Left colon (tissue), 2 donors: Measurements from ENCODE around the gene GRB2. TPM values are rescaled to one million over a fixed set of nuclear protein-coding genes. Genes with fewer than 3 reads are reported as not detected.
A peak's percentile ranks its signal among the peaks of the same experiment; 100 is the strongest.

Experiments
- ATAC-seq: fragments of 200-7000 bp; cut with Tn5 transposase; one replicate; pipeline ENCODE4 v1.9.1; 2020; ENCODE audit warnings: mild to moderate bottlenecking, moderate library complexity
- DNase-seq, 2 donors: peaks; one replicate each; pipeline ENCODE4 v3.0.0-alpha.2; 2020
- intact Hi-C, 2 donors: fragments of 100-400 bp; cut with DNase I in 1 of 2; cut with micrococcal nuclease in 1 of 2; formaldehyde crosslinking; loops; one replicate each; pipeline versions ENCODE4 v1.11.2 to v1.14.0; 2022; cut with DNase I, micrococcal nuclease
- total RNA-seq, 2 donors: library from RNA; stranded (reverse); fragmentation: NEBNext Ultra II Directional; extraction: Animal tissue kit (Norgen Biotek cat#: 25700); gene quantifications; one replicate each; pipeline ENCODE4 v1.2.1, GENCODE V29; 2021
- donor health status: DM: no; HTN: no; CAD: no.
- donor health status: DM: yes; HTN: yes; CAD: no.

The GRB2 gene
- total RNA-seq, 2 donors from 2014 or later = 112 to 117 TPM

DNA sequence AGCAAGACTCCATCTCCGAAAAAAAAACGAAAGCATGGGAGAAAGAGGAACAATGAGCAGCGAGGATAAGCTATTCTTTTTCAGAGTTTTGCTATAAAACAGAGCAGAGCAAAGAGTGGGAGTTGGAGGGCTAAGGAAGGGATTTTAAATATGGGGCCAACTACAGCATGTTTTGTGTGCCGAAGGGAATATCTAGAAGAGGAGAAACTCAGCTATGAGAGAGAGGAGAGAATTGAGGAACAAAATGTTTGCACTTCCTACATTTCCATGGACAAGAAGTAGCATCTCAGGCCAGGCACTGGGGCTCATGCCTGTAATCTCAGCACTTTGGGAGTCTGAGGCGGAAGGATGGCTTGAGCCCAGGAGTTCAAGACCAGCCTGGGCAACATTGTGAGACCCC, 13.1 kb upstream of the GRB2 start:
- no peak for DNase-seq
- intact Hi-C loops = no loop called here
- ATAC-seq = no peak

DNA sequence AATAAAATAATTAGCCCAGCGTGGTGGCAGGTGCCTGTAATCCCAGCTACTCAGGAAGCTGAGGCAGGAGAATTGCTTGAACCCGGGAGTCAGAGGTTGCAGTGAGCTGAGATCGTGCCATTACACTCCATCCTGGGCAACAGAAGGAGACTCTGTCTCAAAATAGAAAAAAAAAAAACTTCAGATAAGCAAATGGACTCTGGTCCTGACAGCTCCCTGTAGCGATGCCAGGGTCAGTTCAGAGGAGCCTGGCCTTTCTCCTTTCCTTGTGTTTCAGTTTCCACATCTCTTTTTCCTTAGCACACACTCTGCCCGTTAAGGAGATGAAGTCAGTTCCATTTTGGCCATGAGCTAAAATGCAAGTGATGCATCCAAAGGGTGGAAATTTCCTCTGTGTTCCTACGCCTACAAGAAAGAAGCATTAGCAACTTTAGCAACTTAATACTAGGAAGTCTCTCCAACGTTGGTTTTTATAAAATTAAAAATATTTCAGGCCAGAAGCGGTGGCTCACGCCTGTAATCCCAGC, 11.6 kb upstream of the GRB2 start:
- intact Hi-C loops = no loop called here
- no peak for DNase-seq
- ATAC-seq = peak; percentile 56

GRCh38 chr17:75416006-75416405, 10.5 kb upstream of the GRB2 start:
- intact Hi-C loops = no loop called here
- DNase-seq (no peak), ATAC-seq (no peak)

- intact Hi-C loops = no loop called here
- DNase-seq (no peak), ATAC-seq (no peak)
Observed at GRCh38 chr17:75414488-75414887, 9.0 kb upstream of the GRB2 start.

DNA sequence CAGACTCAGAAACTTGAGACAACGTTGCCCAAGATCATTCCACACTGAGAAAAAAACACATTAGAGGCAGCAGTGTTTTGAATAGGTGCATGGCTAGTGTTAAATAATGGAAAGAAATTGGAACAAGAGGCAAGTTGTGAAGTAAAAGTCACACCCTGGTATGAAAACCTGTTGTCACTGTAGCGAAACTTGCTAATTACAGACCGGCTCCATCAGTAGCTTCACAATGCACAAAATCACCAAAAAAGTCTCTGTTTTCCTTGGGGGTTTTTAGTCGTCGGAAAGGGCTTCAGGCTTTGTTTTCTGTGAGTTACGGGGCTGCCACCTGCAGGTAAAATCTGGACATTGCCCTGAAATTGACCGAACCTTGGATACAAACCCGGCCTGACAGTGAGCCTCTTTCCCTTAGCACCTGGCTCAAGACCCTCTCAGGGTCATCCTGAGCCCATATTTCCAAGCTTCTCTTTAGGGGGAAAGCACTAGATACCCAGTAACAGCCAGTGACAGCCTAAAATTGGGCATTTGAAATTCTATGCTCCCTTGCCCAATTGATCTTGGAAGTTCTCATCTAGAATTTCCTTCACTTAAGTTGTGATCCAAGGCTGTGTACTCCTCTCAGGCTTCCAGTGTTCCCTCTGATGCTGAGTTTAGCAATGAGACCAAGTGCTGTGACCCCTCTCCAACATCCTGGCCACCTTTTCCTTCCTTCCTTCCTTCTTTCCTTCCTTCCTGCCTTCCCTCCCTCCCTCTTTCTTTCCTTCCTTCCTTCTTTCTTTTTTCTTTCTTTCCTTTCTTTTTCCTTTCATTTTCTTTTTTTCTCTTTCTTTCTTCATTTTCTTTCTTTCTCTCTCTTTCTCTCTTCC, 7.2 kb upstream of the GRB2 start:
- DNase-seq (peak; percentile 39 to 75), ATAC-seq (peak; percentile 81)
- intact Hi-C loops = no loop called here

DNA sequence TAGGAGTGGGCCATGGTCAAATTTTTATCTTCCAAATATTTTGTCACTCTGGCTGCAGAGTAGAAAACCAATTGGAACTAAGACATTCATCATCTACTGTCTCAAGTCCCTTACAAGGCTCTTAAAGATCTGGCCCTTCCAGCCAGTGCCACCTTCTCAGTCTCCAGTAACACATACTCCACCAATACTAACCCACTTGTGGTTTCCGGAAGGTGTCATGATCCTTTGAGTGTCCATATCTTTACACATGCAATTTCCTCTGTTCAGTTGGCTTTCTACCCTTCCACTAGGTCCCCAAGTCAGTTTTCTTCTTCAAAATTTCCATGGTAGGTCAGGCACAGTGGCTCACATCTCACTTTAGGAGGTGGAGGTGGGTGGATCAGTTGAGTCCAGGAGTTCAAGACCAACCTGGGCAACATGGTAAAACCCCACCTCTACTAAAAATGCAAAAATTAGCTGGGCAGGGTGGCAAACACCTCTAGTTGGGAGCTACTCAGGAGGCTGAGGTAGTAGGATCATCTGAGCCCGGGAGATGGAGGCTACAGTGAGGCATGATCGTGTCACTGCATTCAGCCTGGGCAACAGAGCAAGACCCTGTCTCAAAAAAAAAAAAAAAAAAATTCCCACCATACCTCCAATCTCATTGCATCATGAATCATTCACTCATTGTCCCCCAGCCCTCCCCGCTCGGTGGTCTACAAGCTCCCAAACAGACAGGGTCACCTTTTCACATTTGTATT, 6.0 kb upstream of the GRB2 start:
- intact Hi-C loops = no loop called here
- DNase-seq (no peak), ATAC-seq (no peak)

- DNase-seq (no peak), ATAC-seq (no peak)
- intact Hi-C loops = no loop called here
Observed at GRCh38 chr17:75410141-75410540, 4.7 kb upstream of the GRB2 start.

GRCh38 chr17:75407655-75408352, 2.3 kb upstream of the GRB2 start:
- intact Hi-C loops = loop anchor here in 1 of 2 donors (10.0 kb wide), 1 partner anchor 83 kb away; no protein-coding TSS in a partner anchor
- DNase-seq (no peak), ATAC-seq (no peak)

DNA sequence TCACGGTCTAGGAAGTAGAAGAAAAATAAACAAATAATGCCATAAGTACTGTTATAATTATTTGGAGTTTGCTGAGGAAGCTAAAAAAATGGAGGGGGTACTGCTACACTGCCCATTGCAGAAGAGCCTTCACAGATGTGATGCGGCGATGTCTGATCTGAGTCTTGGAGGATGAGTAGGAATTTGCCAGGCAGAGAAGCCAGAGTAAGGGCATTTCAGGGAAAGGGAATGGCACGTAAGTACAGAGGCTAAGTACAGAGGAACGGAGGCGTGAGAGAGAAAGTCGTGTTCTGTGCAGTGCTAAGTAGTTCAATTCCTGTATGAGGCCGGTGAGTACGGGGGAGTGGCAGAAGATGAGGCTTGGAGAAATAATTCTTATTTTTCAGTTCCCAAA, 741 bp upstream of the GRB2 start:
- intact Hi-C loops = loop anchor here in 1 of 2 donors (10.0 kb wide), 1 partner anchor 81 kb away; no protein-coding TSS in a partner anchor
- ATAC-seq (no peak), DNase-seq (no peak)

DNA sequence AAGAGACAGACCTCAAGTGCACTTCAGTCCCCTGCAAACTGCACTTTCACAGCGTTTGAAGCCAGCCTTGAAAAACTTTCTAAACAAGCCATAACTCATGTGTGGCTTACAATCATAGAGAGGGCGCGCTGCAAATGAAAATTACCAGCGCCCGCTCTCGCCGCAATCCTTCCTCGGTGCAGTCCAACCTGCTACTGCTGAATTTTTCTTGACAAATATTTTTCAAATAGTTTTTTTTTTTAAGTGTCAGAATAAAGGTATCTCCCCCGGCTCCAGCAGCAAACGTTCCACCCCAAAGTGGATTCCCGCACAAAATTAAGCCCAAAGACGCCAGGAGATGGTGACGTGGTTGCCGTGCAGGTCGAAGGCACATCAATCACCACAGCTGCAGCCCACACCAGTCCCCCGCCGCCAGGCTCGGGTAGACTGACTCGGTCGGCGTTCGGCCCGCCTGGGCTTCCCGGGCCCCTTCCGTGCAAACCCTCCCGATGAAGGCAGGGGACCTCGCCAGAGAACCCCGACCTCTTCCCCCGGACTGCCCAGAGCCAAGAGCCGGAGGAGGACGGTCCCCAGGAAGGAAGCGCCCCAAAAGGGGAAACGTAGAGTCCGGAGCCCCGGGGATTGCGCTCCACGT, 630 bp downstream of the GRB2 start:
- intact Hi-C loops = loop anchor here (2.0 to 10.0 kb wide), 2 partner anchors 80 to 82 kb away; no protein-coding TSS in a partner anchor
- ATAC-seq (peak; percentile 44), DNase-seq (peak; percentile 55 to 63)

DNA sequence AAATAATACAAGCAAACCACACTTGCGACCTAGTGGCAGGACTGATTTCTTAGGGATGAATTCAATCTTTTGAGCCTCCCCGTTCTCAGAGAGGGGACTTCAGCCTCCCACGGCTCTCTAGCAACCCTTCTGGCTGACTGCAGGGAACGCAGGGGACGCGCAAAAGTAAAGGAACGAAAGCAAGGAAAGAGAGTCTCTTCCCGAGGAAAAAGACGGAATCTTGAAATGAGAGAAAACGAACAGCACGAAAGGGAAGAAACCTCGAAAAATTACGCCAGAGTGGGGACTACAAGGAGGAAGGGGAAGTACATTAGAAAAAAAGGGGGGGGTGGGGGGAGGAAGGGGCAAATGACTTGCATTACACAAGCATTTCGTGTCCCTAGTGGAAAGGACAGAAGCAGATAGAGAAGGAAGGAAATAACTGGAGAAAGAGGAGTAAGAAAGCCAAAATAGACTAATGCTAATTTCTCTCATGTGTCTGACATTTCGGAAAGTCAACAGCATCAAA, 1.2 kb downstream of the GRB2 start:
- peak; percentile 64 to 69 for DNase-seq
- ATAC-seq = peak; percentile 54
- intact Hi-C loops = loop anchor here (2.0 to 10.0 kb wide), 2 partner anchors 79 to 81 kb away; no protein-coding TSS in a partner anchor

GRCh38 chr17:75403131-75403530, 2.3 kb downstream of the GRB2 start:
- no peak for DNase-seq
- intact Hi-C loops = loop anchor here in 1 of 2 donors (10.0 kb wide), 1 partner anchor 78 kb away; no protein-coding TSS in a partner anchor
- no peak for ATAC-seq

DNA sequence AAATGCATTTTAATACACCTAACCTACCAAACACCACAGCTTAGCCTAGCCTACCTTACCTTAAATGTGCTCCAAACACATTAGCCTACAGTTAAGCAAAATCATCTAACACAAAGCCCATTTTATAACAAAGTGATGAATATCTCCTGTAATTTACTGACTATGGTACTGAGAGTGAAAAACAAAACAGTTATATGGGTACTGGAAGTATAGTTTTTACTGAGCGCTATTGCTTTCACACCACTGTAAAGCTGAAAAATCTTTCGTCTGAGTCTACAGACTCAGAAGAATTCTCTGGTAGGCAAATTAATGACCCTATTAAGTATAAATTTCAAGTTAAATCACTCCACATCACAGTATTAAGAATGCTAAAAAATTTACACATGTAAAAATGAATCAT, 3.5 kb downstream of the GRB2 start:
- ATAC-seq = no peak
- intact Hi-C loops = loop anchor here in 1 of 2 donors (10.0 kb wide), 1 partner anchor 77 kb away; no protein-coding TSS in a partner anchor
- DNase-seq = no peak

GRCh38 chr17:75400326-75400939, 5.0 kb downstream of the GRB2 start:
- no peak for DNase-seq
- intact Hi-C loops = loop anchor here in 1 of 2 donors (10.0 kb wide), 1 partner anchor 76 kb away; no protein-coding TSS in a partner anchor
- ATAC-seq = no peak

- intact Hi-C loops = no loop called here
- ATAC-seq (no peak), DNase-seq (no peak)
Observed at GRCh38 chr17:75398279-75398678, 7.2 kb downstream of the GRB2 start.

GRCh38 chr17:75397217-75397616, 8.3 kb downstream of the GRB2 start:
- DNase-seq (no peak), ATAC-seq (no peak)
- intact Hi-C loops = no loop called here

GRCh38 chr17:75396796-75397195, 8.7 kb downstream of the GRB2 start:
- no peak for DNase-seq
- no peak for ATAC-seq
- intact Hi-C loops = no loop called here

GRCh38 chr17:75396025-75396424, 9.5 kb downstream of the GRB2 start:
- DNase-seq (no peak), ATAC-seq (no peak)
- intact Hi-C loops = no loop called here
